SIG-M5 (cell line): ENCODE results near the gene MRTO4.
"Not testable (repeated sequence)": the region's sequence is repeated elsewhere in the genome, so short reads cannot be mapped to it uniquely, and the experiment has no call there.

Source experiments
- DNase-seq: peaks from one replicate; lab custom pipeline; 2025; lab: John Stamatoyannopoulos, UW

MRTO4 gene

DNA sequence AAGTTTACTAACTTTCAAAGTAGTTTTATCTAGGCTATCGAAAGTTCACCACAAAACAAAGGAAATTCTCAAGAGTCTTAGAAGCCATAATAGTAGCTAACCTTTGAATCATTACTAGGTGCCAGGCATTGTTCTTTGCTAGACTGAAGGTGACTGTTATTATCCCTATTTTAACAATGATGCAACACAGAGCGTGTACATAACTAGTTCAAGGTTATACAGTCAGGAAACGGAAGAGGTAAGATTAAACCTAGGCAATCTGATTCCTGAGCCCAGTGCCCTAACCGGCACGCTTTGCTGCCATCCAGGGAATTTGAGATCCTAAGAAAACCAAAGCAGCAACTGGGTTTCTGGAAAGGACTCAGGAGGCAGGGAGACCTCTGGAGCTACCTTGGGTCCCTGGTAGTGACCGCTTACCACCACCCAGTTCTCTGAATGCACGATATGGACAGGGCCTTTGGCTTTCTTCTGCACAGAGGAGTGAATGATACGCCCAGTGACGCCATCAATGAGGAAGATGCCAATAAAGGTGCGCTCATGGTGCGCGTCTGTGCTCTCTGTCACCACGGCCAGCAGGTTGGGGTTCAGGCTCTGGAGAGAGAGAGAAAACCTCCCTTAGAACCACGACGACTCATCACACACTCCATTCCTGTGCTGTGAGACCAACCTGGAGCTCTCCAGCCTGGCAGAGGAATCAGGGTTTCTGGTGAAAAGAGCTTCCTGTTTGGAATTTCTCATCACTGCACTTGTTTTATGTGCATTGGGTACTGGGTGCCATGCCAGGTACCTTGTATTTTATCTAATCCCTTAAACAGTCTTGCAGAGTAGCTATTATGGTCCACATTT, 28.4 kb upstream of the MRTO4 start:
- no peak for DNase-seq

DNA sequence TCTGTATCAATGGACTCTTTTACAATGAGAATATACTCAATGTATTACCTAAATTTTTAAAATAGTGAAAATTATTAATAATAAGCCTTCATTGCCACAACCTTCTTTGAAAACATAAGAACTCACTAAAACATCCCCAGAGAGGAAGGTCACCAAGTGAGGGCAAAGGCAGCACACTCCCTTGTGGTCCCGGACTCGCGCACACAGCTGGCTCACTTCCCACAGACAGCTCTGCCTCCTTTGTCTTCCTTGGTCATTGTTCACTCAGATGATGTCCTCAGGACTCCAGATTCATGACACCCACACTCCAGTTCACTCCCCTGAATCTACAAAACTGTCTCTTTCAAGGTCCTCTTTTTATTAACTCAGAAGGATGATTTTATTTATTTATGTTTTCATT, 22.4 kb upstream of the MRTO4 start:
- no peak for DNase-seq

DNA sequence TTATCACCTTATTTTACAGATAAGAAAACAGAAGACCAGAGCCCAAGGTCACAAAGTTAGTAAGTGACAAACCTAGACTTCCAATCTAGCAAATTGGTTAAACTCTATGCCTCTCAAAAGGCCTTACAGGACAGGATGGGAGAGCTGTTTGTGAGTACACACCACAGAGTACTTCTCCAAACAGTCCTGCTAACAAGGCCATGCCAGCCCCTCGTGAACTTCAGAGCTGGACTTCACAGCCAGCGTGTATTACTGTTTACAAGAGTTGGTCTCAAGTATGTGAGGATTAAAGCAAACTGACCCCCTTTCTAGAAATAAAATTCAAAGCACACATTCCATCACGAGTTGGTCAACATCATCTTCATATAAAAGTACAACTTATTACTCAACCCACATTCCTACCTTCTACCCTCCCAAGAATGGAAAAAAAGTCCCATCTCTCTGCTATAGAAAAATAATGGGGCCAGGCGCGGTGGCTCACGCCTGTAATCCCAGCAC, 21.7 kb upstream of the MRTO4 start:
- DNase-seq, result no peak

DNA sequence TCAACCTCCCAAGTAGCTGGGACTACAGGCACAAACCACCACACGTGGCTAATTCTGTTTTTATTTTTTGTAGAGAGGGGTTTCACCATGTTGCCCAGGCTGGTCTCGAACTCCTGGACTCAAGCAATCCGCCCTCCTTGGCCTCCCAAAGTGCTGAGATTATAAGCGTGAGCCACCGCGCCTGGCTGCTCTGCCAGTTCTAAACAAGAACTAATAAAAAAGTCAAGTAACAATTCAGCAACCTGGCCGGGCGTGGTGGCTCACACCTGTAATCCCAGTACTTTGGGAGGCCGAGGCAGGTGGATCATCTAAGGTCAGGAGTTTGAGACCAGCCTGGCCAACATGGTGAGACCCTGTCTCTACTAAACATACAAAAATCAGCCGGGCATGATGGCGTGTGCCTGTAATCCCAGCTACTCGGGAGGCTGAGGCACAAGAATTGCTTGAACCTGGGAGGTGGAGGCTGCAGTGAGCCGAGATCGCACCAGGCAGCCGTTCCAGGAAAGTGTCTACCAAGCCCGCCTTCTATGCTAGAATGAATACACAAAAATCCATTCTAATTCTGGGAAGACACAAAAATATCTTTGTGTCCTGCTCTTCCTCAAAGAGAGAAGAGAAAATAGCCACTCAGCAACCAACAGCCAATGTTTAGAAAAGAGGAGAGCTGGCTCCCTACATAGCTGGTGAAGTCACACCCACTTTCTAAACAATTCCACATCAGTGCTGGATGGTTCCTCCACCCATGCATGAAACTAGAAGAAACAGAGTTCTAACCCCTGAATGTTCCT, 19.7 kb upstream of the MRTO4 start:
- DNase-seq, result not testable (repeated sequence)

DNA sequence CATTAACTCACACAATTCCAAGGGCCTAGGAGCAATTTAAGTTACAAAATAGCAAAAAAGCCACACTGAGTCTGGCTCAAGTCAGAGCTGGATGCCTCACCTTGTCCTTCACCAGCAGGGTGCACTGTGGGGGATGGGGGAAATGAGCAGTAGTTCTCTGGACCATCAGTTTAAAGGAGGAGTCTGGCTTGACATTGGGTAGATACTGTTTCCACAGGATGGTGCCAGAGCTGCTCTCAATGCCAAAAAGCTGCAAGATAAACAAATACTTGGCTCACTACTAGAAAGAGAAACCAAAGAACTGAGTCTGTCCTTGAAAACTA, 19.1 kb upstream of the MRTO4 start:
- no peak for DNase-seq

DNA sequence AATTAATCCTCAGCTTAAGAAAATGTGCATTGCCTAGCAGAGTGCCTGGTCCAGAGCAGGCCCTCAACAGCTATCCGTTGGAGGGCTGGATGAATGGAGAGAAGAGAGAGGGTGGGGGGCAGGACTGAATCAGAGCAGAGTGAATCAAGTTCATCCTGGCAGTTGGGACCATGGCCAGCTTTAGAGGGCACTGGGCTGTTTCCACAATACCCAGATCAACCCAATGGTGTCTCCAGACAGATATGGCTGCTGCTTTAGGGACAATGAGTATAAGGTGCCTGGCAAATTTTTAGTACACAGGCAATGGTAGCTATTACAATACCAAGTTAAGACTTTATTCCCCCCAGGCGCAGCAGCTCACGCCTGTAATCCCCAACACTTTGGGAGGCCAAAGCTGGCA, 17.4 kb upstream of the MRTO4 start:
- DNase-seq, result no peak

DNA sequence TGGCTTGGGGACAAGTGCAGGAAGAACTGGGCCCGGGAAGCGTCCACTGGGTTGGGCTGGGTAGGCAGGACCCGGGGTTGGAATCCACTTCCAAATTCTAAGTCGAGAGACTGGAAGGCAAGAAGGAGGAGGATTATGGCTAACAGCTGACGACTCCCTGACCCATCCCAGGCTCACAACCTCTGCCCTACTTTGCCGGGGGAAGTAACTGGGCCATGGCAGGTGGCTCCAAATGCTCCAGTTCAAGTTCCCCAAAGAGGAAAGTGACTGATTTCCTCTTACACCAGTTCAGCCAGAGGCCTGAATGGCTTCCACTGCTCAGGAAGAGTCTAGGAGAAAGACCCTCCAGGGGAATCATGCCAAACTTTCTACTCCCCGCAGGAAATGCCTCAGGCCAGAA, 11.7 kb upstream of the MRTO4 start:
- DNase-seq, result no peak

DNA sequence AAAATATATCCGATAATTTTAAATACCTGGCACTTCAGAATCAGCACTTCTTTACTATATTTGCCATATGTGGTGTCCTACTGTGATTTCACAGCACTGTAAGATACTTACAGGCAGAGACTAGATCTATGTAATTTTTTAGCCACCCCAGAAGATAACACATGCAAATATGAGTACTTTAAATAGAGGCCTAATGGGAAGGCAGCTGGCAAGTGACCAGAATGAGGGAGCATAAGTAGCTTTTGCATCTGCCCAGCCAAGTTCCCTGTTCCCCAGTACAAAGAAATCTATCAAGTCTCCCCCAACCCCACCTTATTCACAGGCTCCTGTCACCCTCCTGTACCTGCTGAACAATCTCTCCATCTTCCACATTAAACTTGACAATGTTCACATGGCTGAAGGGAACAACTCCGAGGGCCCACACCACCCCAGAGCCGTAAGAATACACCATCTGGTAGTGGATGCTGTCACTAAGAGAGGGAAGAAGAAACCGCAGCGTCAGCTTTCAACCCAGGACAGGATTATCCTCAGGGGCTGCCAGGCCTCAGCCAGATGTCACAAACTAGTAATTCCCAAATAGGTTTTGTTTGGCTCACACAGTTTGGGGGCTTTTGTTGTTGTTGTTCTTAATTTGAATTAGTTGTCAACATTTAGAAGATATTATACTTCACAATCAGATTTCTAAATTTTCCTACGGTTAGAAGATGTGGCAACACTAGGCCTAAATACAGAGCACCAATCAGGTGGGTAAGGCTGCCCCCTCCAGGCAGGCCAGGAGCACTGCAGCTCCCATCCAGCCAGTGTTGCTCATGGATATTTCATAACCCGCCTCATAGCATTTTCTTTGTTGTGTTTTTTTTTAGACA, 10.7 kb upstream of the MRTO4 start:
- DNase-seq, result no peak

DNA sequence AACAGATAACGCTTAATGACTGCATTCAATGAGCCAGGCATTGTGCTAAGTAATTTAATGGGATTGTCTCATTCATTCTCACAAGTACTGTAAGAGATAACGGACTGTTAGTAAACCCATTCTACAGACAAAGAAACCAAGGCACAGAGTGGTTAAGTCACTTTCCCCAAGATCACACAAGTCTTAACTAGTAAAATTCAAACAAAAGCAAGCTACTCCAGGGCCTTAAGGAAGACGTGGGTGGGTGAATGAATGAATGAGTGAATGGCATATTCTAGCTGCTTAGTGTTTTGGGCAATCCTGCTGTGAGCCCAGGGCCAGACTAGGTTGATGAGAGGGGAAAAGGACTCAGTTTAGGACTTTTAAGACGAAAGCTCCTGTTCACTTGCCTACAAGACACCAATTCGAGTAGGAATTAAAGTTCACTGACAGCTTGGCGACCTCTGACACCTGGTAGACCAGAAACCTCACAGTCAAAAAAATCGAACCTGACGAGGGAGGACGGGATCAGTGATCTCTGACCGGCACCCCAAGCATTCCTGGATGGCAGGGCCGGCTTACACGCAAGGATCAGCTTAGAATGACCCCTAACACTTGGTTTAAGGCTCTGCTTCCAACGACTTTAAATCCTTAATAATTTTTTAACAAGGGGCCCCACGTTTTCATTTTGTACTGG, 838 bp upstream of the MRTO4 start:
- DNase-seq, result no peak

DNA sequence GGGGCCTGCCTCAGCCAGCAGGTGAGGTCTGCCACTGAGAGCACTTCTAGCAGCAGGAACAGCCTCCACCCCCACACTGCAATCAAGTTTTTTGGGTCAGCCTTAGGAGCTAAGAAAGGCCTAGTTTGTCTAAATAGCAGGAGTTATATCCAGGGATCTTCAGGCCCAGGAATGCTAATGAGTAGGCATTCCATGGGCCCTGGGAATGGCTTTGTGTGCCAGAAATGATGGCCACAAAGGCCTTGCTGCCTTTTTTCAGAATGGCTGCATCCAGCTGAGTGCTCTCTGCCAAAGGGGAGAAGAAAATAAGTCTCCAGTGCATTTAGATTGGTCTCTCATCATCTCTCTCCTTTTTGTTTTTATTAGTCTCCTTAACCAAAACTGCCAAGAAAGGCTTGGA, 2.8 kb downstream of the MRTO4 start:
- no peak for DNase-seq

DNA sequence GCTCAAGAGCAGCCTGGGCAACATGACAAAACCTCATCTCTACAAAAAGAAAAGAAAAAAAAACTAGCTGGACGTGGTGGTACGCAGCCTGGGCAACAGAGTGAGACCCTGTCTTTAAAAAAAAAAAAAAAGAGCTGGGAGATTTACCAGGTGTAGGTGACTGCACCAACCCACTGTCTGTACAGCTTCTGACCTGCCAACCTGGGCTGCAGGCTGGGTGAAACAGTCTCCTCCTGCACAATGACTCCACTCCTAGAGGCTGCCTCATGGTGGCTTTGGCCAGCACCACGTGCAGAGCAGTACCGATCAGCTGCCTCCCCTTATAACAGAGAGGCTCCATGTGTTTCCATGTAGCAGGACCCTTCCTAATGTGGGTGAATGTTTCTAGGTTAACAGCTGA, 3.7 kb downstream of the MRTO4 start:
- DNase-seq, result no peak

DNA sequence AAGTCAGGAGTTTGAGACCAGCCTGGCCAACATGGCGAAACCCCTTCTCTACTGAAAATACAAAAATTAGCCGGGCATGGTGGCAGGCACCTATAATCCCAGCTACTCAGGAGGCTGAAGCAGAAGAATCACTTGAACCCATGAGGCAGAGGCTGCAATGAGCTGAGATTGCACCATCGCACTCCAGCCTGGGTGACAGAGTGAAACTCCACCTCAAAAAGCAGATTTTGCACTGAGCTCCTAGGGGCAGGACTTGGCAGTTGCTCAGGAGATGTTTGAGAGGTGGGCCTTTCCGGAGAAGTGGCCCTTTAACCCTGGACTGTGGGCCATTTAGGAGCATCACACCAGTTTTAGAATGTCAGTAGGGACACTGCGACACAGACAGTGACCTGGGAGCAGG, 4.7 kb downstream of the MRTO4 start:
- DNase-seq, result not testable (repeated sequence)

DNA sequence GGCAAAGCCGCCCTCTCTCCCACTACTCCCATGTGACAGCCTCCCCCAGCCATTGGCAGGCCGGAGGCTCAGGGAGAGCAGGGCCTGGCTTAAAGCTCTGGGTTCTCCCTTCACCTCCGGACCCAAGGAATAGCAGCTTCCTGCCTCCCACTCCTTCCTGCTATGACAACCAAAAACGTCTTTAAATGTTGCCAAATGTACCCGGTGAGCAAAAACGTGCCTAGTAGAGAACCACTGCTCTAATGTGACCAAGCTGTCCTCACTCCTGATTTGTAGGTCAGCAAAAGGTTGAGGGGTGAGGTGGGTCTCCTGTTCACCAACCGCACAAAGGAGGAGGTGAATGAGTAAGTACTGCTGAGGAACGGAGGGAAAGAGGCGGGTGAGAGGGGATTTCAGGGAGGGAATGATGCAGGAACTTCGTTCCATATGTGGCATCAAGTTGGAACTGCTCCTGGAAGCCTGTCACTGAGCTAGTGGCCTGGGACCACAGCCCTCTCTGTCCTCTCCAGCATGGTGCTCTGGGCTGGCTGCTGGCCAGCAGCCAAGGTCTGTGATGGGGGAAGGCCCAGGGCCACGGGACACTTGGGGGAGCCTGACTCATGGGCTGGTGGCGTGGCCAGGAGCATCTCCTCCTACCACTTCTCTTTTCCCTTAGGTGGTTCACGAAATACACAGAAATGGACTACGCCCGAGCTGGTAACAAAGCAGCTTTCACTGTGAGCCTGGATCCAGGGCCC, 5.7 kb downstream of the MRTO4 start:
- DNase-seq, result no peak

DNA sequence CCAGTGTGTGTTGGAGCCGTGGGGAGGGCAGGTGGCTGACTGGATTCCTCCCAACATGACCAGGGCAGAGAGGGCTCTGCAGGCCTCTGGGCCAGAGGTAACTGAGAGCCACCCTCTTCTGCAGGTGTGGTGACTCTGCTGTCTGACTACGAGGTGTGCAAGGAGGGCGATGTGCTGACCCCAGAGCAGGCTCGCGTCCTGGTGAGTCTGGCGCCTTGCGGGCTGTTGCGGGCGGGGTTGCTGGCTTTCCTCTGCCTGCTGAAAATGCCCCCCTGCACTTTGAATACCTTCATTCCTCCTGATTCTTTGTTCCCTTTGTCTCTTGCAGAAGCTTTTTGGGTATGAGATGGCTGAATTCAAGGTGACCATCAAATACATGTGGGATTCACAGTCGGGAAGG, 6.7 kb downstream of the MRTO4 start:
- DNase-seq, result no peak

DNA sequence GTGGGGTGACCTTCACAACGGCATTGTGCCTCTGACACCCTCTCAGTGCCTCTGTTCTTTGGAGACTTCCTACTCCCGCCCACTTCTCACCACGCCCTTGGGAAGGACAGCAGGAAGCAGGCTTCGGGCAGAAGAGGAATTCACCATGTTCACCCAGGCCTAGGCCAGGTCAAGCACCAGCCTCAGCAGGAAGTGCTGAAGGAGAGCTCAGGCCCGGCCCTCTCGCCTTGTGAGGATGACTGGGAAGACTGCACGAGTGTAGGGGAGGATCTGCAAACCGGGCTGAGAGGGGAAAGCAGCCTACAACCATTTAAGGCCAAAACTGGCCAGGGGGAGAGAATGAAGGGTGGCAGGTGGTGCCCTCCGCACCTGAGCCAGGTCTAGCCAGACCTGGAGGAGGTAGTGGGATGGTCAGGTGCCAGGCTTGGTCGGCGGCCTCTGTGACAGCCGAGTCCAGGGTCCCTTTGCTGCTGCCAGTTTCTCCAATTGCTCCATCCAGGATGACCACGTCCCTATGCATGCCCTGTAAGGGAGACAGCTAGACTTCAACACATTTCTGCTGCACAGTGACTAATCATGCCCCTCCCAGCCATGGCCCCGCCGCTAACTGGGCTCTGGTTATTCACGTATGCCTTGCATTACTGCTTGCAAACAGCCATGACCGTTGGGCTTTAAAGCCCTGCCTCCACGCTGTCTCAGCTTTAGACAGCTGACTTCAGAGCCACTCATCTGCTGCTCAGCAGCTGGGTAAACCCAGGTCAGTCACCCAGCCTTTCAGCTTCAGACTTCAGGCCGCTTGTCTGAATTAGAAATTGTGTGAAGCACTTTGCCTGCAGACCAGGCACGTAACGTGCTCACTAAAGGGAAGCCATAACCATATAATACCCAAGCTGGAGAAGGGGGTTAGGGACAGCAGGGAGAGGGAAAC, 8.9 kb downstream of the MRTO4 start:
- DNase-seq, result no peak

DNA sequence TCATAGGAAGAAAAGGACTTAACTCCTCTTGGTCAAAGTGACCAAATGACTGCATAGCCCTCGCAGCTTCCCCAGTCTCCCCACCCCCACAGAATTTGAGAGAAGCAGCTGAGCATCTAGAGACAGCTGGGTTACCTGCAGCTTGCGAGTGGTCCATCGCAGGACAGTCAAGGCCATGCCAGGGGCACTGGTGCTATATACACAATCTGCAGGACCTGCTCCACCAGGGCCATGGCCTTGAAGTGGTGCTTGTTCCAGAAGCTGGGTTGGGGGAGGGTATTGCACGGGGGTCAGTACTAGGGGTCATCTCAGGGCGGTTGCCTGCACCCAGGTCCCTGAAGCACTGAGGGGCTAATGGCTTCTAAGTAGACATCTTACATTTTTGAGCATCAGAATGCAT, 10.4 kb downstream of the MRTO4 start:
- DNase-seq, result no peak

DNA sequence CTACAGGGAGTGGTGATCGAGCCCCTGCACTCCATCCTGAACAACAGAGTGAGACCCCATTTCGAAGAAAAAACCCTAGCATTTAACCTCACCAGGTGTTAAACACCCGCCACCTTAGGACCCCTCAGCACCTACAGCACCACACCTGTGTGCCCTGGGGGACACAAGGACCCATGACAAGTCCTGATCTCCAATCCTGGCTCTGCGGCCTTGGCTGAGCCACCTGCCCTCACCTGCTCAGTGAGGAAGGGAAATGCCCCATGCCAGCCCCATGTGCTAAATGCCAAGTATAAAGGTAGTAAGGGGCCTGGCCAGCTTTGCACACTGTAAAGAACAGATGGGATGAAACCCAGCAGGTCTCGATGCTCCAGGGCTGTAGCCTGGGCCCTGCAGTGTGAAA, 11.1 kb downstream of the MRTO4 start:
- no peak for DNase-seq

DNA sequence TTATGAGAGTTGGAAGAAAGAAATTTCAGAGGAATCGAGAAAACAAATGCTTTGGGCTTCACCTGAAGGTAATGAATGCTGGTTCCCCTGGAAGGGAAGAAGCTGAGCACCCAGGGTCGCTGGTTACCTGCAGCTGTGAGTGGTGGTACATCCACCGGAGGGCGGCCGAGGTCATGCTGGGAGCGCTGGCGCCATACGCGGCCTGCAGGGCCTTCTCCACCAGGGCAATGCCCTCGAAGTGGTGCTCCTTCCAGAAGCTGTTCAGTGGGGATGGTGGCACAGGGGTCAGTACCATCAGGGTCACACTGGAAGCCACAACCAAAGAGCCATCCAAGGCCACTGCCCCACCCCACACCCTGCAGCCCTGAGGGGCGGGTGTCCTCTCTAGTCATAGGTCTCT, 16.8 kb downstream of the MRTO4 start:
- no peak for DNase-seq

DNA sequence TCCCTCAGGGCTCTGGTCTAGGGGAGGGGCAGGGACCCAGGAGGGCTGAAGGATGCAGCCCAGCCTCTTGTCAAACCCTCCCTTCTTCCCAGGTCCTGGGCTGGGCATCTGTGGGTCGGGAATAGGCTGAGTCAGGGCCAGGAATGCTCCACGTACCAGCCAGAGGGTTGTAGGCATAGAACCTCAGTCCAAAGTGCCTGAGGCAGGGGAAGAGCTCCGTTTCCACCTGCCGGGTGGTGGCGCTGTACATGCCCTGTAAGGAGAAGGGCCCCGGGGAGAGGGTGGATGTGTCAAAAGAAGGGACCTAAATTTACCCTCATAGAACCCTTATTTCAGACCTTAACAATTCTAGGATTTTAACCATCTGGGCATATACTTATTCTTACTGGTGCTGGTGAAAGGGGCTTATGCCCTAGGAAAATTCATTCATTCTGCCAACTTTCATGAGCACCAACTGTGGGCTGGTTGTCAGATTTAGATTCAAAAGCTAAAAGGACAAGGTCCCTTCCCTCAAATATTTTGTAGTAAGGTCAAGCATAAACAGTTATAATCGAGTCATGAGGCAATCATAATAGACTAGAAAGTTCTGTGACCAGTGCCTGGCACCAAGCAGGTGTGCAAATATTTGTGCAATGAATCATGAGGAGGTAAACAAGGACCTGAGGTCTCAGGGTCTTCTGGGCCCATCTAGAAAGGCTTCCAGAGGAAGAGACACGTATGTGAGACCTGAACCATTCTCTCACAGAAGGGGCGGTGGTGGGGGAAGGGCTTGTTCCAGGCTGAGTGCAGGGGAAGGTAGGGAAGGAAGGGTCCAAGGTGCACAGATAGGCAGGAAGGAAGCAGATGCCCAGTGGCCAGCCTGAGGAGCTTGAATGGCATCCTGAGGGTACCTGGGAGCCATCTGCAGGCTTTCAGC, 18.1 kb downstream of the MRTO4 start:
- not testable (repeated sequence) for DNase-seq
